ENCODE measurements around the gene STOML2.

STOML2 gene

GRCh38 chr9:35072461-35073278, 30.3 kb downstream of the STOML2 start, which contains the start of gene VCP:
Gene VCP (minus strand): TSS chr9:35072625. CDS start chr9:35072353, 272 bp downstream.
- CTCF ChIA-PET, result interaction anchor here (0.5 to 1.7 kb wide), 10 partner anchors 10 to 513 kb away, joined by 3 to 5 read pairs (median 3); partner anchors contain the start of gene STOML2
- Histone ChIP-seq H3K4me3 (ENCODE audit: low read depth, low read length) (peak within 1 kb of the TSS; percentile 84), H3K36me3 (ENCODE audit: control insufficient read depth in 2 of 2, insufficient read depth in 1 of 2, low read length in 2 of 2) (peaks cover 0 to 84% of the 10 kb centered on the region in 2 experiments; a peak in 2 of 3 replicates), H3K9me3 (ENCODE audit: control insufficient read depth, insufficient read depth, low read depth, low read length) (no peaks in the 10 kb centered on the region), H3K27ac (ENCODE audit: extremely low read depth, low read depth, low read length) (peak within 1 kb of the TSS; percentile 96), H3K4me1 (ENCODE audit: control insufficient read depth, insufficient read depth, low read length) (peaks cover 3% of the 10 kb centered on the region; the same call in 1 of the 2 replicates)
- POLR2A ChIA-PET, result interaction anchor here (0.6 to 5.2 kb wide), 24 partner anchors 8 to 586 kb away, joined by 3 to 48 read pairs (median 5); partner anchors contain the start of genes ATOSB, DNAJB5, FANCG and PIGO
- TF ChIP-seq KLF7 (tag by site-specific recombination; IDR thresholded peaks at IDR 0.05; ENCODE audit: borderline replicate concordance), result no peak
- TF ChIP-seq IKZF3 (tag by site-specific recombination; IDR thresholded peaks at IDR 0.05), result 0 out of 2 replicates have a peak, but pooled peaks have one; percentile 25
- TF ChIP-seq KLF8 (tag by site-specific recombination; IDR thresholded peaks at IDR 0.05), result no peak
- no peak for TF ChIP-seq ZFP69B (tag by site-specific recombination; IDR thresholded peaks at IDR 0.05)
- TF ChIP-seq ZNF704 (tag by site-specific recombination; IDR thresholded peaks at IDR 0.05), result no peak
- no peak for TF ChIP-seq ZBTB20 (tag by site-specific recombination; IDR thresholded peaks at IDR 0.05)
- no peak for TF ChIP-seq TCF7L2 (IDR thresholded peaks at IDR 0.05; ENCODE audit: borderline replicate concordance, low read depth, low read length)
- TF ChIP-seq ZNF621 (tag by site-specific recombination; IDR thresholded peaks at IDR 0.05), result peak; percentile 99
- no peak for TF ChIP-seq ZSCAN23 (tag by site-specific recombination; IDR thresholded peaks at IDR 0.05)
- no peak for TF ChIP-seq ZNF214 (tag by site-specific recombination; IDR thresholded peaks at IDR 0.05; ENCODE audit: borderline replicate concordance)
- no peak for TF ChIP-seq ZNF202 (tag by site-specific recombination; IDR thresholded peaks at IDR 0.05; ENCODE audit: borderline replicate concordance)
- TF ChIP-seq ZNF26 (tag by site-specific recombination; IDR thresholded peaks at IDR 0.05), result no peak
- TF ChIP-seq ZNF514 (tag by site-specific recombination; IDR thresholded peaks at IDR 0.05), result no peak
- TF ChIP-seq ZNF391 (tag by site-specific recombination; IDR thresholded peaks at IDR 0.05; ENCODE audit: borderline replicate concordance, low read depth), result peak; percentile 27; the same call in 1 of the 2 replicates
- no peak; the same call in 1 of the 2 replicates for TF ChIP-seq ZNF501 (tag by site-specific recombination; IDR thresholded peaks at IDR 0.05)
- no peak for TF ChIP-seq ZNF48 (tag by site-specific recombination; IDR thresholded peaks at IDR 0.05)
- TF ChIP-seq MEIS1 (CRISPR knock-in tag; IDR thresholded peaks at IDR 0.05; ENCODE audit: borderline replicate concordance), result no peak
- peak; percentile 72 for TF ChIP-seq SP3 (tag by site-specific recombination; IDR thresholded peaks at IDR 0.05)
- TF ChIP-seq ZNF544 (tag by site-specific recombination; IDR thresholded peaks at IDR 0.05), result no peak
- no peak for TF ChIP-seq ZNF521 (tag by site-specific recombination; IDR thresholded peaks at IDR 0.05)
- no peak for TF ChIP-seq ZNF416 (tag by site-specific recombination; IDR thresholded peaks at IDR 0.05)
- TF ChIP-seq ZNF776 (tag by site-specific recombination; IDR thresholded peaks at IDR 0.05; ENCODE audit: borderline replicate concordance), result no peak
- TF ChIP-seq ZNF670 (tag by site-specific recombination; IDR thresholded peaks at IDR 0.05; ENCODE audit: low read depth), result no peak
- TF ChIP-seq ZBTB49 (tag by site-specific recombination; IDR thresholded peaks at IDR 0.05; ENCODE audit: low read depth), result no peak
- no peak for TF ChIP-seq ZNF777 (tag by site-specific recombination; IDR thresholded peaks at IDR 0.05; ENCODE audit: borderline replicate concordance)
- no peak for TF ChIP-seq KLF16 (tag by site-specific recombination; IDR thresholded peaks at IDR 0.05)
- TF ChIP-seq ZNF548 (tag by site-specific recombination; IDR thresholded peaks at IDR 0.05), result no peak
- no peak for TF ChIP-seq ZNF169 (tag by site-specific recombination; IDR thresholded peaks at IDR 0.05)
- no peak; the same call in 1 of the 2 replicates for TF ChIP-seq ZNF629 (tag by site-specific recombination; IDR thresholded peaks at IDR 0.05)
- TF ChIP-seq, protein P1, sequence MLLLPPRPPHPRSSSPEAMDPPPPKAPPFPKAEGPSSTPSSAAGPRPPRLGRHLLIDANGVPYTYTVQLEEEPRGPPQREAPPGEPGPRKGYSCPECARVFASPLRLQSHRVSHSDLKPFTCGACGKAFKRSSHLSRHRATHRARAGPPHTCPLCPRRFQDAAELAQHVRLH (tag by site-specific recombination; IDR thresholded peaks at IDR 0.05), result no peak
- no peak for TF ChIP-seq ZNF174 (tag by site-specific recombination; IDR thresholded peaks at IDR 0.05)
- TF ChIP-seq ZNF341 (tag by site-specific recombination; IDR thresholded peaks at IDR 0.05; ENCODE audit: low read depth), result peak; percentile 91
